ENCODE measurements around the gene ILF2. TPM values are rescaled to one million over a fixed set of nuclear protein-coding genes. Genes with fewer than 3 reads are reported as not detected.

Gene ILF2
- total RNA-seq, 1 donor from 2014 or later, result 295 TPM

- TF ChIP-seq, protein P1, sequence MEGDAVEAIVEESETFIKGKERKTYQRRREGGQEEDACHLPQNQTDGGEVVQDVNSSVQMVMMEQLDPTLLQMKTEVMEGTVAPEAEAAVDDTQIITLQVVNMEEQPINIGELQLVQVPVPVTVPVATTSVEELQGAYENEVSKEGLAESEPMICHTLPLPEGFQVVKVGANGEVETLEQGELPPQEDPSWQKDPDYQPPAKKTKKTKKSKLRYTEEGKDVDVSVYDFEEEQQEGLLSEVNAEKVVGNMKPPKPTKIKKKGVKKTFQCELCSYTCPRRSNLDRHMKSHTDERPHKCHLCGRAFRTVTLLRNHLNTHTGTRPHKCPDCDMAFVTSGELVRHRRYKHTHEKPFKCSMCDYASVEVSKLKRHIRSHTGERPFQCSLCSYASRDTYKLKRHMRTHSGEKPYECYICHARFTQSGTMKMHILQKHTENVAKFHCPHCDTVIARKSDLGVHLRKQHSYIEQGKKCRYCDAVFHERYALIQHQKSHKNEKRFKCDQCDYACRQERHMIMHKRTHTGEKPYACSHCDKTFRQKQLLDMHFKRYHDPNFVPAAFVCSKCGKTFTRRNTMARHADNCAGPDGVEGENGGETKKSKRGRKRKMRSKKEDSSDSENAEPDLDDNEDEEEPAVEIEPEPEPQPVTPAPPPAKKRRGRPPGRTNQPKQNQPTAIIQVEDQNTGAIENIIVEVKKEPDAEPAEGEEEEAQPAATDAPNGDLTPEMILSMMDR (conservative IDR thresholded peaks at IDR 0.05; ENCODE audit: low read depth, low read length), result no peak
- DNase-seq (ENCODE audit: low read depth), result no peak
- H3K4me3 ChIP-seq (ENCODE audit: low read depth, low read length), result peak overlapping the region; percentile 87
Measured at GRCh38 chr1:153628638-153629342, 42.0 kb downstream of the ILF2 start.

GRCh38 chr1:153627715-153628626 is 42.8 kb downstream of the ILF2 start, which contains the start of gene S100A1:
S100A1 (plus strand) TSS chr1:153628434; CDS start chr1:153630522, 2,088 bp downstream.
- H3K4me3 ChIP-seq (ENCODE audit: low read depth, low read length), result peak within 1 kb of the TSS; percentile 87
- no peak for DNase-seq (ENCODE audit: low read depth)
- TF ChIP-seq, protein P1 (conservative IDR thresholded peaks at IDR 0.05; ENCODE audit: low read depth, low read length), result no peak

DNA sequence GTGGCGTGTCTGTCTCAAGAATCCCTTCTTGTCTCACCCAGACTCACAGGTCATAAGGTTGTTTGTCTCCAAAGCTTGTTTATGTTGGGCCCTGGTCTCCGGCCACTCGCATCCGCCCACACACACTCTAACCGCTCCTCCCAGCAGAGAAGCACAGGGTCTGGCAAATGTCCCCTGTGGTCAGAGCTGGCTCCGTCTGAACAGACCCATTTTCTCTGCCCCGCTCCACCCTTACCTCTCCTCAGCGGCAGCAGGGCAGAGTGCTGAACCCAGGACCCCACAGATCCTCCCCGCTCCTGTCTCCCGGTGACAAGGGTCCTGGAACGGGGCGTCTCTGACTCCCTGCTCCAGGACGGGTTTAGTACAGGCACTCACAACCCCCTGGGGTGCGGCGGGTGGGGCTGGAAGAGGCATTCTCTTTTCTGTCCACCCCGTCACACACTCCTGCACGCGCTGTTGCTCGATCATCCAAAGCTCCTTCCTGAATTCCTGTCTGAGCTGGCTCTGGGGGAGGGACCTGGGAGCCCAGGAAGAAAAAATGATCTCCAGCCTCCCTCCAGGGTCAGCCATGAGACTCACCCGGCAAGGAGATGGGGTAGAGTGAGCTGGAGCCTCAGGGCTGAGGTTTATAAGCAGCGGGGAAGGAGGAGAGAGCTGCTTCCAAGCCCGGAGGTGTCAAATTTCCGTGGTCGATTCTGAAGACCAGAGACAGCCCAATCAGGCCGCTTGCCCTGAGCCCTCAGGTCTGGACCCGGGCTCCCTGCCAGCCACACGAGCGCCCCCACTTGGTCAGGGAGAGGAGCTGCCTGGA is 43.7 kb downstream of the ILF2 start, which contains the start of gene S100A13:
TSS of gene S100A13 (minus strand) at position 602 of the 811 bp plus-strand sequence. CDS start 1,033 bp downstream, outside the sequence.
- peak; percentile 83 for DNase-seq (ENCODE audit: low read depth)
- TF ChIP-seq, protein P1 (conservative IDR thresholded peaks at IDR 0.05; ENCODE audit: low read depth, low read length), result peak; percentile 84

DNA sequence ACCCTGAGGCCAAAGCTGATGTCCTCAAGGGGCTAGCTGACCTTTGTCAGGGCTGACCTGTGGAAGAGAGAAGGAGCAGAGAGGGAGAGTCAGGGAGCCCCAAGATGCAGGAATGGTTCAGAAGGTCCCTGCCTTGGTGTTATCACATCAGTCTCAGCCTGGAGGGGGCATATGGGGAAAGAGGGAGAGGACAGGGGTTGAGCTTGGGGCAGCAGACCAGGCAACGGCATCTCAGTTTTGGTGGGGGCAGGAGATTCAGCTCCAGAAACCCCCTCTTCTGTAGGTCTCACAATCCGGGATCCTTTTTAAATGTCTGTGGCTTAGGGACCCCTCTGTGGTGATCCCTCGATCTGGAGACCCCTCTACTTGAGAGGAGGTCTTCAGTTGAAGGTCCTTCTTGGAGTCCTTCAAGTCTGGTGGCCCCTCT is 44.3 kb downstream of the ILF2 start:
- TF ChIP-seq, protein P1 (conservative IDR thresholded peaks at IDR 0.05; ENCODE audit: low read depth, low read length), result no peak
- no peak for DNase-seq (ENCODE audit: low read depth)
- peak overlapping the region; percentile 87 for H3K4me3 ChIP-seq (ENCODE audit: low read depth, low read length)

More for the DNA sequence above, 43.7 kb downstream of the ILF2 start, which contains the start of gene S100A13:
- peak within 1 kb of the TSS; percentile 87 for H3K4me3 ChIP-seq (ENCODE audit: low read depth, low read length)

GRCh38 chr1:153624965-153625611 is 45.7 kb downstream of the ILF2 start:
- TF ChIP-seq, protein P1 (conservative IDR thresholded peaks at IDR 0.05; ENCODE audit: low read depth, low read length), result no peak
- peak overlapping the region; percentile 87 for H3K4me3 ChIP-seq (ENCODE audit: low read depth, low read length)
- DNase-seq (ENCODE audit: low read depth), result no peak

DNA sequence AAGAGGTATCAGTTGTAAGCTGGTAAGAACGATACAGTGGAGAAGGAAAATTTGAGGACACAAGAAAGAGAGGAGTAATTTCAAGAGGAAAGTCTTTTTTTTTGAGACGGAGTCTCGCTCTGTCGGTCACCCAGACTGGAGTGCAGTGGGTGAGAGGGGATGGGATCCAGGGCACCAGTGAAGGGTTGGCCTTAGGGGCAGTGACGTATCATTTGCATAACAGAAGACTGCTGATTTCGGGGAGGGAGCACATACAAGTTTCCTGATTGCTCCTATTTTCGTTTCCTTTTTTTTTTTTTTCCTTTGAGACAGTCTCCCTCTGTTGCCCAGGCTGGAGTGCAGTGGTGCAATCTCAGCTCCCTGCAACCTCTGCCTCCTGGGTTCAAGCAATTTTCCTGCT is 47.7 kb downstream of the ILF2 start:
- TF ChIP-seq, protein P1 (conservative IDR thresholded peaks at IDR 0.05; ENCODE audit: low read depth, low read length), result no peak

More for the DNA sequence above, 47.7 kb downstream of the ILF2 start:
- no peak for DNase-seq (ENCODE audit: low read depth)
- H3K4me3 ChIP-seq (ENCODE audit: low read depth, low read length), result no peak overlapping the region
